ENCODE results near the gene HOXB5.

Gene HOXB5

GRCh38 chr17:48622857-48623256 lies 29.3 kb upstream of the HOXB5 start:
- peaks cover 0 to 26% of the 10 kb centered on the region in 2 experiments; a peak in 1 of 3 replicates for H3K36me3 ChIP-seq (ENCODE audit: control insufficient read depth in 2 of 2, insufficient read depth in 1 of 2, low read length in 2 of 2)
- no peak overlapping the region for H3K27ac ChIP-seq (ENCODE audit: extremely low read depth, low read depth, low read length)
- no peak overlapping the region for H3K4me3 ChIP-seq (ENCODE audit: low read depth, low read length)
- no peak for TF ChIP-seq ZNF561 (tag by site-specific recombination; IDR thresholded peaks at IDR 0.05; ENCODE audit: borderline replicate concordance)
- no peak for TF ChIP-seq YY2 (tag by site-specific recombination; IDR thresholded peaks at IDR 0.05)
- TF ChIP-seq WT1 (tag by site-specific recombination; IDR thresholded peaks at IDR 0.05) = no peak
- no peak for TF ChIP-seq ZNF629 (tag by site-specific recombination; IDR thresholded peaks at IDR 0.05)
- TF ChIP-seq EGR2 (tag by site-specific recombination; IDR thresholded peaks at IDR 0.05; ENCODE audit: low read depth) = no peak
- TF ChIP-seq ZNF354C (tag by site-specific recombination; IDR thresholded peaks at IDR 0.05; ENCODE audit: borderline replicate concordance, low read depth) = no peak
- no peak for TF ChIP-seq ZNF157 (tag by site-specific recombination; IDR thresholded peaks at IDR 0.05)
- TF ChIP-seq ZNF133 (tag by site-specific recombination; IDR thresholded peaks at IDR 0.05) = no peak
- TF ChIP-seq ZNF76 (tag by site-specific recombination; IDR thresholded peaks at IDR 0.05; ENCODE audit: borderline replicate concordance, low read depth) = no peak
- TF ChIP-seq GLI4 (tag by site-specific recombination; IDR thresholded peaks at IDR 0.05) = no peak
- TF ChIP-seq ZNF48 (tag by site-specific recombination; IDR thresholded peaks at IDR 0.05) = no peak
- H3K9me3 ChIP-seq (ENCODE audit: control insufficient read depth, insufficient read depth, low read depth, low read length) = no peaks in the 10 kb centered on the region
- ChIA-PET CTCF (interaction anchor here (0.6 to 3.0 kb wide), 15 partner anchors 10 to 407 kb away, joined by 3 to 15 read pairs (median 4); partner anchors contain the start of gene HOXB5), POLR2A (interaction anchor here (0.6 kb wide), 1 partner anchor 18 kb away, joined by 8 read pairs; the partner anchor contains the start of gene HOXB6)
- H3K4me1 ChIP-seq (ENCODE audit: control insufficient read depth, insufficient read depth, low read length) = peaks cover 37% of the 10 kb centered on the region

GRCh38 chr17:48621410-48622392 lies 28.1 kb upstream of the HOXB5 start:
- TF ChIP-seq ZNF341 (tag by site-specific recombination; IDR thresholded peaks at IDR 0.05; ENCODE audit: low read depth) (peak; percentile 73), ATF2 (tag by site-specific recombination; IDR thresholded peaks at IDR 0.05; ENCODE audit: low read depth) (no peak)
- H3K4me1 ChIP-seq (ENCODE audit: control insufficient read depth, insufficient read depth, low read length) = peaks cover 31% of the 10 kb centered on the region
- no peaks in the 10 kb centered on the region for H3K9me3 ChIP-seq (ENCODE audit: control insufficient read depth, insufficient read depth, low read depth, low read length)
- H3K36me3 ChIP-seq (ENCODE audit: control insufficient read depth in 2 of 2, insufficient read depth in 1 of 2, low read length in 2 of 2) = peaks cover 0 to 26% of the 10 kb centered on the region in 2 experiments; a peak in 1 of 3 replicates
- ChIA-PET CTCF (interaction anchor here (0.6 to 3.0 kb wide), 20 partner anchors 9 to 595 kb away, joined by 3 to 15 read pairs (median 4); partner anchors contain the start of gene HOXB5), POLR2A (interaction anchor here (0.6 to 0.9 kb wide), 2 partner anchors 15 to 17 kb away, joined by 3 to 8 read pairs; partner anchors contain the start of gene HOXB6)
- no peak overlapping the region for H3K27ac ChIP-seq (ENCODE audit: extremely low read depth, low read depth, low read length)
- H3K4me3 ChIP-seq (ENCODE audit: low read depth, low read length) = no peak overlapping the region

- POLR2A ChIA-PET = no interaction called here
- no peak overlapping the region for H3K4me3 ChIP-seq (ENCODE audit: low read depth, low read length)
- CTCF ChIA-PET = interaction anchor here (0.6 to 3.0 kb wide), 14 partner anchors 8 to 594 kb away, joined by 3 to 9 read pairs (median 4); partner anchors contain the start of gene HOXB5
- TF ChIP-seq PRDM10 (tag by site-specific recombination; IDR thresholded peaks at IDR 0.05) (peak; percentile 56), ZNF175 (tag by site-specific recombination; IDR thresholded peaks at IDR 0.05) (no peak), ZNF341 (tag by site-specific recombination; IDR thresholded peaks at IDR 0.05; ENCODE audit: low read depth) (peak; percentile 33), IKZF3 (tag by site-specific recombination; IDR thresholded peaks at IDR 0.05) (peak; percentile 21), OSR2 (tag by site-specific recombination; IDR thresholded peaks at IDR 0.05) (0 out of 2 replicates have a peak, but pooled peaks have one; percentile 25), ZBTB17 (tag by site-specific recombination; IDR thresholded peaks at IDR 0.05) (peak; percentile 77), ZNF548 (tag by site-specific recombination; IDR thresholded peaks at IDR 0.05) (no peak), ZNF600 (tag by site-specific recombination; IDR thresholded peaks at IDR 0.05) (peak; percentile 26; the same call in 1 of the 2 replicates), WT1 (tag by site-specific recombination; IDR thresholded peaks at IDR 0.05) (0 out of 2 replicates have a peak, but pooled peaks have one; percentile 52), GLIS1 (tag by site-specific recombination; IDR thresholded peaks at IDR 0.05) (peak; percentile 93), GLIS2 (tag by site-specific recombination; IDR thresholded peaks at IDR 0.05) (peak; percentile 41; the same call in 1 of the 2 replicates), ZNF837 (tag by site-specific recombination; IDR thresholded peaks at IDR 0.05) (no peak), ZNF423 (tag by site-specific recombination; IDR thresholded peaks at IDR 0.05) (peak; percentile 46; the same call in 1 of the 2 replicates)
Observed at GRCh38 chr17:48620461-48621139, 27.0 kb upstream of the HOXB5 start.

More at GRCh38 chr17:48620461-48621139, 27.0 kb upstream of the HOXB5 start:
- Histone ChIP-seq H3K4me1 (ENCODE audit: control insufficient read depth, insufficient read depth, low read length) (peaks cover 42% of the 10 kb centered on the region), H3K27ac (ENCODE audit: extremely low read depth, low read depth, low read length) (peak overlapping the region; percentile 44), H3K9me3 (ENCODE audit: control insufficient read depth, insufficient read depth, low read depth, low read length) (no peaks in the 10 kb centered on the region), H3K36me3 (ENCODE audit: control insufficient read depth in 2 of 2, insufficient read depth in 1 of 2, low read length in 2 of 2) (peaks cover 0 to 26% of the 10 kb centered on the region in 2 experiments; a peak in 1 of 3 replicates)
